Activated T-cell treated with anti-CD3 and anti-CD28 coated beads for 48 hours (primary cell): Measurements from ENCODE around the gene ATP1A3.

ENCODE experiments used
- DNase-seq: peaks from one replicate; pipeline ENCODE4 v3.0.0-alpha.2; 2020; ENCODE audit warnings: low read depth

The ATP1A3 gene

DNA sequence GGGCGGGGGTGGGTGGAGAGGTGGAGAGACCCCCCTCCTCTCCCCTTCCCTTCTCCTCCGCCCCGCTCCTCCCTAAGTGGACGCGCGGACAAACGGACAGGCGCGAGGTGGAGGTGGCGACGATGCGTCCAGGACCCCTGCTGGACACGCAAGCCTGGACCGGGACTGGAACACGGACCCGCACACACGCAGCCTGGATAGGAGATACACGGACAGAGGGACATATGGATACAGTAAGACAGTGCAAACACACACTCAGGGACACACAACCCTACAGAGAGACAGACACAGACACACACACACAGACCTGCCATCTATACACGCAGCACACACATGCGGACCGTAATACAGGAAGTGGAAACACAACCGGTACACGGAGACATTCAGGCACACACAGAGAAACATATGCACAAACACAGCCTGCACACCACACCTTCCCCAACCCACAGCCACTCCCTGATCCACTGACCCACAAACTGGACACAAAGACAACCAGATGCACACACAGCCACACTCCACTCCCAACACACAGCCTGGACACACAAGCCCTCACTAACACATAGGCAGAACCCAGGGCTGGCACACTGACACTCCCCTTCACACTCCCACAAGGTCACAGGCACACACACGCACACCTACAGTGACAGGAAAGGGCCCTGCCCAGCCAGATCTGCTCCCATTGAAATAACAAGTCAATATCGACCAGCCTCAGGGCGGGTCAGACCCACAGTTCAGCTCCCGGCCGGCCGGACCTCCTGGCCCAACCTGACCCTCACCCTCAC, 65.1 kb downstream of the ATP1A3 start:
- no peak for DNase-seq

GRCh38 chr19:41928221-41928683, 65.8 kb downstream of the ATP1A3 start, which contains the start of gene ERFL:
Gene ERFL, minus strand, starts transcription at chr19:41928449. Its CDS starts 15,530 bp downstream, at chr19:41912919.
- DNase-seq: no peak

GRCh38 chr19:41927497-41928192, 66.4 kb downstream of the ATP1A3 start:
- no peak for DNase-seq

DNA sequence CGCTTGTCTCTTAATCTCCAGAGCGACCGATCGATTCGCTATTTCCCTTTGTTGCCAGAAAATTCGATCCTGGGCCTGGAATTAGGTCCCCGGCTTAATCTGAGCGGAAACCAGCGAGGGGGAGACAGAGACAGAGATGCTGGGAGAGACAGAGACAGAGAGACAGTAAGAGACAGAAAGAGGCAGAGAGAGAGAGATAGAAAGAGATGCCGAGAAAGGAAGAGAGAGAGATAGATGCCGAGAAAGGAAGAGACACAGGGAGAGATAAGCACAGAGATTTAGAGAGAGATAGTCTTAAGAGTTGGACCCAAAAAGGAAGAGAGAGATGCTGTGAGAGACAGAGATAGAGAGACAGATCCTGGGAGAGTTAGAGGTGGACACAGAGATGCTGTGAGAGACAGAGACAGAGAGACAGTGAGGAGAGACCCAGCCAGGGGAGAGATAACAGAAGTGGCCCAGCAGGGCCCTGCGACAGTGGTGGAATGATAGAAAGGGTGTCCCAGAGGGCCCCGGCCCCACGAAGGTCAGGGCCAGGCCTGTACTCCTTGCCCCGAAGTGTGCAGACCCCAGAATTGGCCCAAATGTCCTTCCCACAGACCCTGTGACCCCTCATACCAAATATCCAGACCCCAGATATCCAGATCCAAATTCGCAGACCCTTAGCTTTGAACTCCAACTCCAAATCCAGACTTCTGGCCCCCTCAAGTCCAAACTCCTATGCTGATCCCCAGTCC, 67.1 kb downstream of the ATP1A3 start:
- DNase-seq: no peak

DNA sequence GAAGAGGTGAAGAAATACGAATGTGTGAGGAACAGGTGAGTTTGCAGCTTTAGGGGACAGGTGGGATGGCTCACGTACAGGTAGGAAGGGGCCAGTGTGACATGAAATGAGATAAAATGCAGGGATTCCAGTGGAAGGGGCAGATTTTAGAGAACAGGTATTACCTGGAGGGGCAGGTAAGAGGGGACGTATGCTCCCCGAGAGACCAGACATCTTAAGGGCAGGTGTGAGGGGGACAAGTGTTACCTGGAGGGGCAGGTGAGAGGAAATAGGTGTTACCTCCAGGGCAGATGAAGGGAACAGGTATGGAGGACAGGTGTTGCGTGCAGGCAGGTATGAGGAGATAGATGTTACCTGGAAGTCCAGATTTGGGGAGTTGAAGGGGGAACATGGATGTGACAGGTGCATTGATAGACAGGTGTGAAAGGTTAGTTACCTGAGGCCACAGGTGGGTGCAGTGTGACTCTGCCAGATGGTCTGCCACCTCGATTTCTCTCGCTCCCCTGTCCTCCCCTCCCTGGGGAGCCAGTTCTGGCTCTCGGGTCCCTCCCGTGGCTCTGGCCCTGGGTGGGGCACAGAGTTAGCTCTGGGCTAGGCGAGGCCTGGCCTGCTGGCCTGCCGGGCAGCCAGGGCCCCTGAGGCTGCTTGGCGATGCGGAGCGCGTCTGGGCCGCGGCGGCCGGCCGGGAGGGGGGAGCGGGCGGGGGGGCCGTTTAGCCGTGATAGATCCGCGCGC, 67.8 kb downstream of the ATP1A3 start:
- DNase-seq: no peak

GRCh38 chr19:41925208-41926003, 68.6 kb downstream of the ATP1A3 start:
- no peak for DNase-seq

DNA sequence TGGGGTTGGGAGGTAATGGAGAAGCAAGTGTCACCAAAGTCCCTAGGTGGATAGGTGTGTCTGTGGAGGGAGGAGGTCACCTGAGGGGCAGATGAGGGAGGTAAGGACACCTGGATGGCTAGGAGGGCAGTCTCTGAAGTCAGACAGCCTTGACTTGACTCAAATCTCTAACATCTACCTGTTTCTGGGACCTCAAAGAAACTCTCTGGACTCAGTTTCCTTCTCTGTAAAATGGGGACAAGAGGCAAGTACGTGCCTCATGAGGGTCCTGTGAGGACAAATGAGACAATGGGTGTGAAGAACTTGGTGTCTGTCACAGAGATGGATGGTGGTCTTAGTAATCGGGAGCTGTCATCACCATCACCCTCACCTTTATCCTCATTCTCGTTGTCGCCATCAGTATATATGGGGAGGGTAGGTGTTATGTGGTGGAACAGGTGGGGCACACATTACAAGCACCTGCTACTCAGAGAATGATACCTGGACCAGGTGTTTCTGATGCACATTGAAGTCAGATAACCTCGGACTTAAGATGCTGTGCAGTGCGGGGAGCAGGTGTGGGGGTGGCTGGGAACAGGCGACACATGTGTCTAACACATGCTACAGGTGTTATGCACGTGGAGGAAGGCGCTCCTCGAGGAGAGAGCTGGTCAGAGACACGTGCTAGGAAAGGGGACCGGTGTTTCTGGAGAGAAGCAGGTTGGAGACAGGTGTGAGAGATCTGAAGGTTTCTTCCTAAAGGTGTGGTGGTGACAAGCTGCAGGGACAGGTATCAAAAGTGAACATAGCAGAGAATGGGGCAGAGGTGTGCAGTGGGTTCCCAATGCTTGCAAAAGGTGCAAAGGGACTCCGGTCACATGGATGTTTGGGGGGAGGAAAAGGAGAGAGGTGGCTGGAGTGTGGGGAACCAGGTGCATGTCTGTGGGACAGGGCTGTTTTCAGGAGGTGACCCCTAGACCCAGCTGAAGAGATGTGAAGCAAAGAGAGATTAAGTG, 69.6 kb downstream of the ATP1A3 start:
- DNase-seq: no peak

GRCh38 chr19:41923045-41923788, 70.8 kb downstream of the ATP1A3 start:
- no peak for DNase-seq

- DNase-seq: no peak
These were observed 71.4 kb downstream of the ATP1A3 start for GRCh38 chr19:41922585-41922984.

GRCh38 chr19:41921577-41922576, 72.2 kb downstream of the ATP1A3 start:
- no peak for DNase-seq

DNA sequence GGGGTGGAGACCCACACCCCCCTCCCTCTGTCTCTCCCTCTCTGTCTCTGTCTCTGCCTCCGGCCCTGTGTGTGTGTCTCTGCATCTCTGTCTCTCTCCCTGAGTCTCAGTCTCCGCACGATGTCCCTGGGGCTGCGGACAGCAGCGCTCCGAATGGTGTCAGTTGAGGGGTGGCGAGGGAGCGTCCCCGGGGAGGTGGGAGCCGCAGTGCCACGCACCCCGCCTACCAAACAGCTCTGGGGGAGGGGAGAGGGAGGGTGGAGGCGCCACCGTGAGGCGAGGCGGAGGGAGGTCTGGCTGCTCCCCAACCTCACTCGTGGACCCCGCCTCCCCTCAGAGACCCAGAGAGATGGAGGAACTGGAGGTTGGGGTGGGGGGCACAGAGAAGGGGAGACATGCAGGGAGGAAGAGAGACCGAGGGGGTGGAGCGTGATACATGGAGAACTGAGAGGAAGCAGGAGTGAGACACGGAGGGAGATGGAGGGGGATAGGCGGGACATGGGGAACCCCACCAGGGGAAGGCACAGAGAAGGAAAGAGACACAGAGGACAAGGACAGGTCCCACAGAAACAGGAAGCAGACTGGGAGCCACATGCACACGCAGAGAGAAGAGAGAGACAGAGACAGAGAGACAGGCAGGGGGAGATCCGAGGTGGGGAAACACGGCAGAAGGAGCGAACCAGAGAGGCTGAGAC, 73.0 kb downstream of the ATP1A3 start:
- no peak for DNase-seq

DNA sequence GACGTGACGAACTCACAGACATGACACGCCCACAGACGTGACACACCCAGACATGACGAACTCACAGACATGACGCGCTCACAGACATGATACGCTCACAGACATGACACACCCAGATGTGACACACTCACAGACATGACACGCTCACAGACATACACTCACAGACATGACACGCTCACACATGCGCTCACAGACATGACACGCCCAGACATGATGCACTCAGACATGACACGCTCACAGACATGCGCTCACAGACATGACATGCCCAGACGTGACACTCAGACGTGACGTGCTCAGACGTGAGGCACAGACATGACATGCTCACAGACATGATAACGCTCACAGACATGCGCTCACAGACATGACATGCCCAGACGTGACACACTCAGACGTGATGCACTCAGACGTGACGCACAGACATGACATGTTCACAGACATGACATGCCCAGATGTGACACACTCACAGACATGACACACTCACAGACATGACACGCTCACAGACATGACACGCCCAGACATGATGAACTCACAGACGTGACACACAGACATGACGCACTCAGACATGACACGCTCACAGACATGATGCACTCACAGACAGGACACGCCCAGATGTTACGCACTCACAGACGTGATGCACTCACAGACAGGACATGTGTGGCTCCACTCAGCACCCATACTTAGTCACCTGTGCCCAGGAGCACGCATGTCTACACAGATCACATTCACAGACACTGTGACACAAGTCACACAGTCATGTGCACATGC, 73.9 kb downstream of the ATP1A3 start:
- no peak for DNase-seq

- no peak for DNase-seq
These were observed 75.3 kb downstream of the ATP1A3 start for GRCh38 chr19:41918653-41919244.

- no peak for DNase-seq
These were observed 75.9 kb downstream of the ATP1A3 start for GRCh38 chr19:41918095-41918494.

- DNase-seq: no peak
These were observed 76.4 kb downstream of the ATP1A3 start for GRCh38 chr19:41917676-41918075.
